GM12878 (cell line): Measurements from ENCODE around the gene OCLN. TPM values are rescaled to one million over a fixed set of nuclear protein-coding genes. Genes with fewer than 3 reads are reported as not detected.

Experiments used
- ATAC-seq: fragments of 200-7000 bp; cut with Tn5 transposase; 3 replicates; pipeline ENCODE4 v1.9.1; 2020; ENCODE audit warnings: mild to moderate bottlenecking, moderate library complexity
- BruUV-seq: library from RNA; stranded (reverse); fragments of 400-500 nt; replicated peaks from 2 replicates; lab custom pipeline; 2021; lab: Mats Ljungman, UMichigan
- CTCF ChIA-PET: fragments of 300-600 bp; sonication (Branson Sonifier 250); formaldehyde crosslinking; extraction: SDS; loops from one replicate; lab custom pipeline; 2021; ENCODE audit warnings: inconsistent platforms; lab: Yijun Ruan, JAX
- POLR2A ChIA-PET: fragments of 350-600 bp; formaldehyde crosslinking; extraction: SDS; loops from one replicate; lab custom pipeline; 2021; ENCODE audit warnings: inconsistent platforms; lab: Charles Lee
- RAD21 ChIA-PET: fragments of 300-600 bp; sonication (Branson Sonifier 250); formaldehyde crosslinking; loops from one replicate; lab custom pipeline; 2023; ENCODE audit warnings: antibody characterized with exemption; ENCODE audit not compliant: unreplicated experiment; lab: Charles Lee
- SMC1A ChIA-PET: fragments of 300-600 bp; sonication (Branson Sonifier 250); formaldehyde crosslinking; loops from one replicate; lab custom pipeline; 2023; ENCODE audit not compliant: unreplicated experiment, uncharacterized antibody; lab: Charles Lee
- DNase-seq: peaks from one replicate; pipeline ENCODE4 v3.0.0-alpha.2; 2011; ENCODE audit warnings: low read depth, low spot score
- FAIRE-seq: peaks from 3 replicates; lab custom pipeline; 2011; peaks lifted over from hg19 to GRCh38; lab: Jason Lieb, UNC
- H2AFZ ChIP-seq: 2 replicates; pipeline ENCODE4 v1.6.0; 2011; ENCODE audit warnings: low read depth, low read length, control low read depth; ENCODE audit not compliant: control insufficient read depth
- H3K27ac ChIP-seq: 2 replicates; pipeline ENCODE4 v1.5.1; 2011; ENCODE audit warnings: control low read depth; ENCODE audit not compliant: control insufficient read depth, insufficient read depth
- H3K27me3 ChIP-seq, 2 experiments: replicated peaks in 1 of 2; 2 replicates each; pipeline versions ENCODE4 v1.6.0 to v1.6.1; 2011; ENCODE audit warnings: low read length in 1 of 2; ENCODE audit not compliant: control insufficient read depth in 2 of 2, insufficient read depth in 2 of 2
- H3K36me3 ChIP-seq, 2 experiments: 2 replicates each; pipeline ENCODE4 v1.5.1; 2011; ENCODE audit warnings: low read length in 1 of 2; ENCODE audit not compliant: control insufficient read depth in 2 of 2, insufficient read depth in 2 of 2
- H3K4me1 ChIP-seq: 2 replicates; pipeline ENCODE4 v1.6.1; 2011; ENCODE audit warnings: mild to moderate bottlenecking, low read length, moderate library complexity, mixed read lengths; ENCODE audit not compliant: control insufficient read depth, insufficient read depth
- H3K4me2 ChIP-seq: 2 replicates; pipeline ENCODE4 v1.6.0; 2011; ENCODE audit warnings: control low read depth; ENCODE audit not compliant: control insufficient read depth, insufficient read depth
- H3K4me3 ChIP-seq: fragments of 200-600 bp; sonication (generic); 2 replicates; pipeline ENCODE4 v1.5.1; 2016
- H3K79me2 ChIP-seq: 2 replicates; pipeline ENCODE4 v1.6.0; 2011; ENCODE audit warnings: low read length; ENCODE audit not compliant: control insufficient read depth, insufficient read depth
- H3K9ac ChIP-seq: 2 replicates; pipeline ENCODE4 v1.8.0; 2011; ENCODE audit warnings: low read length, control low read depth, mixed read lengths; ENCODE audit not compliant: control insufficient read depth, insufficient read depth
- H3K9me3 ChIP-seq: replicated peaks from 3 replicates; pipeline ENCODE4 v1.5.1; 2011; ENCODE audit warnings: mild to moderate bottlenecking, low read length; ENCODE audit not compliant: control insufficient read depth, insufficient read depth
- H4K20me1 ChIP-seq: 2 replicates; pipeline ENCODE4 v1.6.0; 2011; ENCODE audit not compliant: control insufficient read depth, insufficient read depth
- GATAD2B ChIP-seq: fragments of 450-650 bp; conservative IDR thresholded peaks from 2 replicates; pipeline ENCODE4 v1.6.1; 2017; ENCODE audit warnings: low read depth, mild to moderate bottlenecking, moderate library complexity
- HCFC1 ChIP-seq: fragments of 150-350 bp; IDR thresholded peaks from 2 replicates; pipeline ENCODE4 v1.6.1; 2014; ENCODE audit warnings: low read length
- IKZF2 ChIP-seq, 2 experiments: fragments of 450-650 bp; IDR thresholded peaks; 2 replicates each; pipeline ENCODE4 v1.6.1; 2017; ENCODE audit warnings: mild to moderate bottlenecking in 2 of 2, moderate library complexity in 2 of 2
- LARP7 ChIP-seq: fragments of 450-650 bp; IDR thresholded peaks from 2 replicates; pipeline ENCODE4 v1.6.1; 2017; ENCODE audit warnings: mild to moderate bottlenecking
- MTA2 ChIP-seq: fragments of 450-650 bp; IDR thresholded peaks from 2 replicates; pipeline ENCODE4 v1.6.1; 2016; ENCODE audit warnings: low read depth, mild to moderate bottlenecking, moderate library complexity
- NFYA ChIP-seq: IDR thresholded peaks from 2 replicates; pipeline ENCODE4 v1.6.1; 2011; ENCODE audit warnings: low read depth, mild to moderate bottlenecking, low read length, improper control_type of control experiment, borderline replicate concordance
- POLR2AphosphoS2 ChIP-seq: IDR thresholded peaks from 2 replicates; pipeline ENCODE4 v1.6.1; 2011; ENCODE audit warnings: low read depth, mild to moderate bottlenecking, low read length, improper control_type of control experiment, moderate library complexity
- POLR2AphosphoS5 ChIP-seq: IDR thresholded peaks from 2 replicates; pipeline ENCODE4 v1.6.1; 2011; ENCODE audit warnings: mild to moderate bottlenecking, low read length, inconsistent platforms
- RBBP5 ChIP-seq: fragments of 200-600 bp; sonication (generic); conservative IDR thresholded peaks from 2 replicates; pipeline ENCODE4 v1.6.1; 2016
- RFX5 ChIP-seq: IDR thresholded peaks from 2 replicates; pipeline ENCODE4 v1.6.1; 2011; ENCODE audit warnings: low read depth, low read length, improper control_type of control experiment
- SIX5 ChIP-seq: IDR thresholded peaks from 2 replicates; pipeline ENCODE4 v1.6.1; 2011; ENCODE audit warnings: mild to moderate bottlenecking, low read depth, low read length, moderate library complexity; ENCODE audit not compliant: severe bottlenecking
- SPI1 ChIP-seq: IDR thresholded peaks from 2 replicates; pipeline ENCODE4 v1.6.1; 2011; ENCODE audit warnings: low read depth, mild to moderate bottlenecking, low read length, moderate library complexity, borderline replicate concordance; ENCODE audit not compliant: insufficient read depth
- SUZ12 ChIP-seq: fragments of 200-600 bp; sonication (generic); IDR thresholded peaks from one replicate; pipeline ENCODE4 v1.6.1; 2018; ENCODE audit warnings: antibody characterized with exemption, mild to moderate bottlenecking; ENCODE audit not compliant: unreplicated experiment
- TCF12 ChIP-seq: IDR thresholded peaks from 2 replicates; pipeline ENCODE4 v1.6.1; 2011; ENCODE audit warnings: low read depth, mild to moderate bottlenecking, low read length
- WRNIP1 ChIP-seq: IDR thresholded peaks from 2 replicates; pipeline ENCODE4 v1.6.1; 2011; ENCODE audit warnings: low read depth, low read length, improper control_type of control experiment, borderline replicate concordance
- ZNF24 ChIP-seq: fragments of 450-650 bp; IDR thresholded peaks from 2 replicates; pipeline ENCODE4 v1.6.1; 2017; ENCODE audit warnings: antibody characterized with exemption, mild to moderate bottlenecking
- ZZZ3 ChIP-seq: IDR thresholded peaks from 2 replicates; pipeline ENCODE4 v1.6.1; 2011; ENCODE audit warnings: low read depth; ENCODE audit not compliant: control insufficient read depth, insufficient read length
- WGBS: methylation state at CpG from one replicate; pipeline ENCODE4 v1.1.6; 2016; ENCODE audit warnings: low lambda C conversion rate; ENCODE audit not compliant: insufficient replicate concordance, insufficient coverage; ENCODE audit errors: missing lambda C conversion rate; 5-methylcytosine and 5-hydroxymethylcytosine counted together
- in situ Hi-C: fragments of 300-500 bp; cut with MboI; formaldehyde crosslinking; loops from 9 replicates; pipeline ENCODE4 v1.14.3; 2018; ENCODE audit warnings: mixed read lengths
- intact Hi-C: fragments of 100-400 bp; cut with micrococcal nuclease; formaldehyde crosslinking; loops from one replicate; pipeline ENCODE4 v1.14.2; 2022; ENCODE audit not compliant: unreplicated experiment
- polyA plus RNA-seq, 11 experiments: library from polyadenylated mRNA; depleted of rRNA in 4 of 11; unstranded in 6 of 11; stranded (reverse) in 5 of 11; fragments of >200 nt; fragmentation: Nextera tagmentation in 4 of 11; fragmentation: Illumina TruSeq in 1 of 11; extraction: Ambion mirVana in 4 of 11; extraction: Trizol in 1 of 11; gene quantifications; 1 replicate in 1 of 11; 2 replicates in 10 of 11; pipeline versions ENCODE4 v1.2.1 to v1.2.3, GENCODE V29; 2011 to 2016; ENCODE audit warnings: inconsistent platforms in 2 of 11, missing spikeins in 2 of 11, low read depth in 1 of 11
- total RNA-seq, 4 experiments: library from RNA; depleted of rRNA in 3 of 4; stranded (reverse); fragments of >200 nt in 3 of 4; fragmentation: Illumina TruSeq in 1 of 4; extraction: Trizol in 1 of 4; gene quantifications; 2 replicates each; pipeline versions ENCODE4 v1.2.1 to v1.2.3, GENCODE V29; 2013 to 2021

Gene OCLN
- total and polyA plus RNA-seq, 10 of the 15 experiments (the other 5 are each of a cell fraction or from before 2014, with no cell fraction given), result 2.0 to 26.5 (median 17.0) TPM

DNA sequence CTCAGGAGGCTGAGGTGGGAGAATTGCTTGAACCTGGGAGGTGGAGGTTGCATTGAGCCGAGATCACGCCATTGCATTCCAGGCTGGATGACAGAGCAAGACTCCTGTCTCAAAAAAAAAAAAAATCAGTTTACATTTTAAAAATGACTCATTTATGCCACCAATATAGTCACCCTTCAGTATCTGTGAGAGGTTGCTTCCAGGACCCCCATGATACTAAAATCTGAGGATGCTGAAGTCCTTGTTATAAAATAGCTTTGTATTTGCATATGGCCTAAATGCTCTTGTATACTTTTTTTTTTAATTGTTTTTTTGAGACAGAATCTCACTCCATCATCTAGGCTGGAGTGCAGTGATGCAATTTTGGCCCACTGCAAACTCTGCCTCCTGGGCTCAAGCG, 5.8 kb downstream of the OCLN start:
- Histone ChIP-seq H3K27ac (no peak overlapping the region), H3K27me3 (no peaks in the 10 kb centered on the region), H3K36me3 (no peaks in the 10 kb centered on the region), H3K4me1 (peaks cover 7% of the 10 kb centered on the region), H4K20me1 (no peaks in the 10 kb centered on the region), H3K9me3 (no peaks in the 10 kb centered on the region), H3K4me3 (no peak overlapping the region), H3K79me2 (peaks cover 39% of the 10 kb centered on the region), H2AFZ (no peak overlapping the region), H3K4me2 (no peak overlapping the region), H3K9ac (no peak overlapping the region)
- no TSS peak for BruUV-seq
- ChIA-PET SMC1A (interaction anchor here (0.8 kb wide), 1 partner anchor 69 kb away, joined by 3 read pairs; no protein-coding TSS in a partner anchor), POLR2A (no interaction called here), CTCF (interaction anchor here (0.8 kb wide), 1 partner anchor 29 kb away, joined by 3 read pairs; no protein-coding TSS in a partner anchor), RAD21 (no interaction called here)
- in situ Hi-C loops (no loop called here), intact Hi-C loops (loop anchor here (10.0 kb wide), 2 partner anchors 124 to 404 kb away; partner anchors contain the start of gene SLC30A5)
- FAIRE-seq (no peak), ATAC-seq (no peak), DNase-seq (no peak)
- WGBS, result 82% methylated on average over 3 of the region's 3 CpGs
- no peak for TF ChIP-seq WRNIP1
- no peak for TF ChIP-seq POLR2AphosphoS2
- no peak for TF ChIP-seq SIX5
- TF ChIP-seq IKZF2 (IDR thresholded peaks at IDR 0.05), result no peak
- TF ChIP-seq POLR2AphosphoS5, result no peak
- no peak for TF ChIP-seq ZNF24
- no peak for TF ChIP-seq RBBP5
- TF ChIP-seq NFYA, result no peak
- no peak for TF ChIP-seq MTA2
- TF ChIP-seq TCF12, result no peak
- TF ChIP-seq ZZZ3, result no peak
- no peak for TF ChIP-seq RFX5
- TF ChIP-seq SUZ12, result no peak
- no peak for TF ChIP-seq HCFC1
- TF ChIP-seq SPI1, result no peak
- no peak for TF ChIP-seq LARP7
- no peak for TF ChIP-seq GATAD2B
